GM19438 (cell line): ENCODE results near the gene MPND.

Experiments used
- ATAC-seq: cut with Tn5 transposase; IDR thresholded peaks from one replicate; pipeline ENCODE4 v1.9.1; 2021; ENCODE audit warnings: low read depth; ENCODE audit not compliant: unreplicated experiment

The MPND gene

DNA sequence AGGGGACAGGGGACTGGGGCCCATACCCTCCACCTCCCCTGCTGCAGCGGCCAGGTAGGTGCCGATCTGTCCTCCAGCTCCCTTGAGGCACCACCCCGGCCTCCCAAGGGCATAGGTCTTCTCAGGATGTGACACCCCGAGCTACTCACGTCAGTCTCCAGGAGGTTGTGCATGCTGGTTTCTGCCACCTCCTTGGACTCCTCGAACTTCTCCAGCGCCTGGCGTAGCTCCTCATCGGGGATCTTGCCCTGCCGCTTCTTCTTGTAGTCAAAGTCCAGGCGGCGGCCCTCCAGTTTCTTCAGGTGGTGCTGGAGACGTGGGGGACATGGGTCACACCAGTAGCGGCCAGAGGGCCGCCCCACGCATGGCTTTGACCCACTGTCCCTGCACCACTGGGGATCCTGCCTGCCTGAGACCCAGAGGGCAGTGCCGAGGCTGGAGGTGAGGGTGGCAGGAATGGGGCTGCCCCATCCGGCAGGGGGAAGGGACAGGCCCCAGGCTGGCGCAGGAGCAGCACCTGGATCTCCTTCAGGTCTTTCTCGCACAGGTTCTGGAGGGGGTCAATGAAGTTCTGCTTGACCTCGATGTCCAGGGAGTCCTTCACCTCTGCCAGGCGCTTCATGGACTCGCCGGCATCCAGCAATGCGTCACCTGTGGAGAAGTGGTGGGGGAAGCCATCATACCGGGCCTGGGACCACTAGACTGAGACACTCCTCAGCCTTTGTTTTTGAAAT is 20.4 kb downstream of the MPND start:
- ATAC-seq, result no peak

DNA sequence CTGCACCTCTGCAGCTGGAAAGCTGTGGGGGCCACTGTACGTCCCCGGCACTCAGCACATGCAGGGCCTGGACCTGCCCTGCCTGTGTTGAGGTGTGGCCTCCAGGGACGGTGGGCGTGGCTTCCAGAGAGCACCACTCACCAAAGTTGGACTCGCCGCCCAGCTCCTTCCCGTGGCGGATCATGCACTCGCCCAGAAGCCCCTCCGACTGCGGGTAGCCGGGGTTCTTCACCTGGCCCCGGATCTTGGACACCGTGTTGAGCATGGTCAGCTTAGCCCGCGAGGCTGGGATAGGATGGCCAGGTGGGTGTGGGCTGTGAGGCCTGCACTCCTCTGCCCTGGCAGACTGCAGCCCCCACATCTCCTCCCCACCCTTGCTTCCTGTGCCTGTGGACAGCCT is 22.0 kb downstream of the MPND start:
- no peak for ATAC-seq

DNA sequence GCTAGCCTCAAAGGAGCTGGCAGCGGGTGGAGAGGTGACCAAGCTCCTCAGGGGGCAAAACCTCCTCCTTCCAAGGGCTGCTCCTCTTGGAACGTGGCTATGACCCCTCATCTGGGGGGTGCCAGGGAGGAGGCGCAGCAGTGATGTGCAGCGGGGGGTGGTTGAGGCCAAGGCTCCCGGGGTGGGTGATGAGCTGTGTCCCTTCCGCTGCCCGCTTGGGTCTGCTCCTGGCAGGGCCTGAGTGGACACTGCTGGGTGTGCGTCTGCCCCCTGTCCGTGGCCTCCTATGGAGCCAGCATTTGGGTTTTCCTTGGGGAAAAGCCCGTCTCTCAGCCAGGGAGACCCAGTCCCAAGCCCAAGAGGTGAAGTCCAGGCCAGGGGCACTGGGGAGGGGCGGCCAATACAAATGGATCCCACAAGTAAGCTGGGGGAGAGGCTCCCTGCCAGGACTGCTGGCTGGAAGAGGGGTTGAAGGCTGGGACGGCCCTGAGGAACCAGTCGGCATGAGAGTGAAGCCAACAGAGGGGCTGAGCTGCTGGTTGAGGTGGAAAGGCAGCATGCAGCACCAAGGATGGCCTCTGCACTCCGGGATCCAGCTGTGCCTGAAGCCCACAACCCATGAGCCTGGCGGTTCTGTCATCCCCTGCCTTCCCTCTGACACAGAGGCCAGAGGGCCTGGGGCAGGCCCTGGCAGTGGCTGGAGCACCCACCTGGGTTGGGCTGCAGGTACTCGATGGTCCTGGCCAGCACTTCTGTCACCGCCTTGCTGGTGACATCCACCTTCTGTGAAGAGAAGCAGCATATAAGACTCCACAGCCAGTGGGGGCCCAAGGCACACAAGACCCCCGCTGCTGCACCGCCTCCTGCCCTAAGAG is 22.7 kb downstream of the MPND start:
- no peak for ATAC-seq

DNA sequence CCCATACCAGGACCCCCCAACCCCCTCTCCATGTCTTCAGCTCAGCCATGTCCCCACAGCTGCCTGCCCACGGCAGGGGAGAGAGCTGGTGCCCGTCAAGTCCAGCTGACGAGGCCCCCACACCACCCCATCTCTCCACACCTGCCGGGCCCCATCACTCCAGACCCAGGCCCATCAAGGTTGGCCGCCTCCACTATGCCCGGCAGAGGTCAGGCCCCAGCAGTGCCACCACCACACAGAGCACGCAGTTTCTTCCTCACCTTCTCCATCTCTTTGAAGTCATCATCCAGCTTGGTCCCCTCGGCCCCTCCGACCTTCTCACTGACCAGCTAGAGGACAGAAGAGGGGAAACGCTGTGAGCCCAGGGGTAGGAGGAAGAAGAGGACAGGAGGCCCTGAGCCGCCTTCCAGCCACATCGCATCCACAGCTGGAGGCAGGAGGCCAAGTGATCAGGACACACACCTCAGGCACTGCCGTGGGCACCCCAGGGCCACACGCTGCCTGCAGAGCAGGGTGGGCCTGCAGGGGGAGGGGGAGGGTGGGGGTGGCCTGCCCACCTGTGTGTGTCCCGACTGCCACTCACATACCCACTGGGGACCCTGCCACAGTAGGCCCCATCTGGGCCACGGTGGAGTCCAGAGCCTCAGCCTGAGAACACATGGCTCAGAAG is 23.4 kb downstream of the MPND start:
- ATAC-seq, result no peak

DNA sequence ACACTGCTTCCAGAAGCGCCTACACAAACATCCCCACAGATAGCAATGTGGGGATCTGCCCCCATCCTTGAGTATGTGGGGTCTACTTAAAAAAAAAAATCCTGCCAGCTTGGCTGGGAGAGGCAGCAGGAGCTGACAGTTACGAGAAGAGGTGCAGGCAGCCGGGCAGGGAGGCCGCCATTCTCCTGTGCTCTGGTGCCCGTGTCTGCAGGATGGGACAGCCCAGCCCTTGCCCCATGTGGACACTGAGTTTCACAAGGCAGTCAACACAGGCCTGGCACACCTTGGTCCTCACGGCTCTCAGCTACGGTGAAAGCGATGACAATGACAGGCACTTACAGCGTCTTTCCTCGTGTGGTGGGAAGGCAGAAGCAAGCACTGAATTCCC is 24.0 kb downstream of the MPND start:
- ATAC-seq, result no peak

DNA sequence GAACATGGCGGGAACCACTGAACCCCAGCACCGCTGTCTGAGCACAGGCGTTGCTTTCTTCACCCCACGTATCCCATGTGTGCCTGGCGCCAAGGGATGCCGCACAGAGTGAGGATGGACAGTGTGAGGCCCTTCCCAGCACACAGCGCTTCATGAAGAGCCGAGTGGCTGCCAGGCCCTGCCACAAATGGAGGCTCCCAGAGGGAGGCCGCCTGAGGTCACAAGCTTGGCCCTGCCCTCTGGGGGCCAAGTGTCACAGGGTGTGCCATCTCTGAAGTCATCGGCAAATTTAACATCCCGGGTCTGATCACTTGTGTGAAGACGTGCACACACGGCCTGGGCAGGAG is 24.4 kb downstream of the MPND start:
- ATAC-seq, result no peak

DNA sequence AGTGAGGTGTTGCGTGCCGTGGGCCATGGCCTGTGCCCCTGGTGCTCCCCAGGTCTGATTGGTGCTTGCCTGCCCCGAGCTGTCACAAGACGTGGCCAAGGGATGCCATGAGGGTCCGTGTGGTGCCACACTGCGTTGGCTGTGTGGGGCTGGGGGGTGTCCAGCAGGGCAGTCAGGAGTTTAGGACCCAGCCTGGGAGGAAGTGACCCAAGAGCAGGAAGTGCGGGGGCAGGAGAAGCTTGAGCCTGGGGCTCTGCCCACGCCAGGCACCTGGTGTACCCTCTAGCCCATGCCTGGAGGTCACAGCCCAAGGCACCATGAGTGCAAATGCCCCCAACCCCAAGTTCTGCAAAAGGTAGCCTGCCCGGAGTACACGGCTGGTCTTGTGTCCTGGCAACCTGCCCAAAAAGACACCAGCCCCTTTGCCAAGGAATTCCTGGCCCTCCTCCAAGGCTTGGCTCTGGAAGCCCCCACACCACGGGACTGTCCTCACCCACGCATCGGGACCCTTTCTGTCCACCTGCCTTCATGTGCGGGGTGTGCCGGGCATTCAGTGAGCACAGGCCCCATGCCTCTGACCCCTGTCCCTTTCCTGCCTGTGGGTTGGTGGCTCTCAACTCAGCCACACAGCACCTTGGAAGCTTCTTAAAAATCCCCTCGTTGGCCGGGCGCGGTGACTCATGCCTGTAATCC is 24.9 kb downstream of the MPND start:
- peak; percentile 7 for ATAC-seq

DNA sequence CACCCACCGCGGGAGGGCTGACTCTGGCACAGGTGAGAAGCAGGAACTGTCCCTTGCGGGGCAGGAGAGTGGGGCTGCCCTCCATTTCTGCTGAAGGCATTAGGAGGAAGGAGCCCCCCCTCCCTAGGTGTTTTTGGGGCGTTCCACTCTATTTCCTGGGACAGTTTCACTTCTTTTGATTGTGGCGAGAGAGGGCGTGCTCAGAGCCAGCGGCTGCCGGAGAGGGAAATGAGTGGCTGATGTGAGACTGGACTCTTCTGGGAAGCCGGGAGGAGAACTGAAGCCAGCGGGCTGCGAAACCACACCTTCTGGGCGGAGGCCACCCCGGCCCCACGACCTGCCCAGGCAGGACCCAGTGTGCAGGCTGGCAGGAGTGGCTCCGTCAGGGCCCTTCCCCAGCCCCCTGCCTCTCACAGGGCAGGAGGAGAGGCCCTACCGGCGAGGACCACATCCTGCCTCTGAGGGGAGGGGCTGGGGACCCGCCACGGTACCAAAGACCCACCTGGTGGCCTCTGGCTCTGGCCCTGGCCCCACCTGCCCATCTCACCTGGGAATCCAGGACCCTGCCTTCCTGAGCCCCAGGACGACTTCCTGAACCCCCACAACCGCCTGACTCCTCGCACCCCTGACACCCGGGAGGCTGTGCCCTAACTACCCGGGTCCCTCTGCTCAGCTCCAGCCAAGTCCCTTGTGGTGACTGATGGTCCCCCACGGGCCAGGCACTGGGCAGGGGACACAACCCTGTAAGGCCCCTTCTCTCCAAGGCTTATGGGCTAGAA is 25.9 kb downstream of the MPND start:
- ATAC-seq, result peak; percentile 60

DNA sequence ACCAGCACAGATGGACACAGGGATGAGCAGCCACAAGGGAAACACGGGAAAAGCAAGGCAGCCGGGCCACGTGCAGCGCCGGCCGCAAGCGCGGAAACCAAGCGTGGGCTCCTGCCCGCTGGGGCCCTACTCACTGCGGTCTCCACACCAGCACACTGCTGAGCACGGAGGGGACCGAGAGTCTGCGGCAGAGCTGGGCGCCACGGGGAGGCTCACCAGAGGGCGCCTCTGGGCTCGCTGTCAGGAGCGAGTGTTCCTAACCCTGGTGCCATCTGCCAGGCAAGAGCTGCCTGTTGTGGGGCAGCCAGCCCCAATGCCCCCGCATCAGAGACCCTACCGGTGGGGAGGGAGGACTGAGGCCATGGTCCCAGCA is 26.5 kb downstream of the MPND start:
- peak; percentile 38 for ATAC-seq

DNA sequence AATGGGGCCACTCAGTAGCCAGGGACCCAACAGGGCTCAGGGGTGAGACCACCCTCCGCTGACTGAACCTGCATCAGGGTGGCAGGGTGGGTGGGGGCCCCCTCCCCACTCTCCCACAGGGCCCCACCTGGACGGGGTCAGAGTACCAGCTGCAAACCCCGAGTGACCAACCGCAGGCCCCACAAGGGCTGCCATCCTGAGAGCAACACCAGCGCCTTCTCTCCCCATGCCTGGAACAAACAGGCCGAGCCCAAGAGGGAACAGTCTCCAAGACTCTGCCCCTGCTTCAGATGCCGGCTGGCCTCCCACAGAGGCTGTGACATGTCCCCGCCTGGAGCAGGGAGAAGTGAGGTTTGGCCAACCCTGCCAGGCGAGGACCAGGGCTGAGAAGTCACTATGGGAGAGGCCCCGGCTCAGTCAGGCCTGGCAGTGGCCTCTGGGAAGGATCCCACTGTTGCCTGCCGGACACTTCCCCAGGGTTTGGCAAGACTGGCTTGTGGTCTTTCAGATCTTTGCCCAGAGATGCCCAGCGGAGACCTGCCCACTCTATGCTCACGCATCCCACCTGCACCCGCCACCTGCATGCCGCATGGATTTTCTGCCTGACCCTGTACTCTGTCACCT is 27.2 kb downstream of the MPND start:
- ATAC-seq, result no peak

DNA sequence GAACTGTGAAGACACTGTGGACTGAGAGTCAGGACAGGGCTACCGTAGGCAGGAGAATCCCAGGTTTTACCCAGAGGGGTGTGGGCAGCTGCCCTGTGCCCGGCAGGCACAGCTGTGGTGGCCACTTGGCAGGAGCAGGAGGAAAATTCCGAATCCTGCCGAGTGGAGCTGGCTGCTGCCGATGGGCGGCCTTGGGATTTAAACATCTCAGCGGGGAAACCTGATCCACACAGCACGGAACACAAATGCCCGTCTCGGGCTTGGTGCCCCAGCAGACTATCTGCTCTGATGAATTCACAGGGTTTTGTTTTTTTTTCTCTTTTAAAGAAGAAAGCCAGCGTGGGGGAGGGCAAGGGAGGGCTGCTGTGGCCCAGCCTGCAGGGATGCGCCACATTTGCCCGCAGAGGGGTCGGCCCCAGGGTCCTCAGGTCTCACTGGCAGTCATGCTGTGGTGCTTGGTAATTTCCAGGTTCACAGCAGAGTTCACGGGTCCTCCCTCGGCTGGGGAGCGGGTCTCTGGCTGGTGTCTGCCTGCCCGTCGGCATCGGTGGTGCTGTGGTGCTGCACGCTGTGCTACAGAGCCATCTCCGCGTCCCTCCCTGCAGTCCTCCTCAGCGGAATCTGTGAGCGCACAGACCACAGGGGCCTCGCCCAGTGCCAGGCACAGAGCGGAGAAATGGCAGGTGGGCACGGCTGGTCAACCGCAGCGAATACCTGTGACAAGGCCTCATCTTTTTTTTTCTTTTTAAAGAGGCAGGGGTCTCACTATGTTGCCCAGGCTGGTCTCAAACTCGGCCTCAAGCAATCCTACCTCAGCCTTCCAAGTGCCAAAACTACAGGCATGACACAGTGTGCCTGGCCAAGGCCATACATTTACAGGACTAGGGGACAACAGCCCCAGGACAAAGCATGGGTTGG is 28.1 kb downstream of the MPND start:
- no peak for ATAC-seq

DNA sequence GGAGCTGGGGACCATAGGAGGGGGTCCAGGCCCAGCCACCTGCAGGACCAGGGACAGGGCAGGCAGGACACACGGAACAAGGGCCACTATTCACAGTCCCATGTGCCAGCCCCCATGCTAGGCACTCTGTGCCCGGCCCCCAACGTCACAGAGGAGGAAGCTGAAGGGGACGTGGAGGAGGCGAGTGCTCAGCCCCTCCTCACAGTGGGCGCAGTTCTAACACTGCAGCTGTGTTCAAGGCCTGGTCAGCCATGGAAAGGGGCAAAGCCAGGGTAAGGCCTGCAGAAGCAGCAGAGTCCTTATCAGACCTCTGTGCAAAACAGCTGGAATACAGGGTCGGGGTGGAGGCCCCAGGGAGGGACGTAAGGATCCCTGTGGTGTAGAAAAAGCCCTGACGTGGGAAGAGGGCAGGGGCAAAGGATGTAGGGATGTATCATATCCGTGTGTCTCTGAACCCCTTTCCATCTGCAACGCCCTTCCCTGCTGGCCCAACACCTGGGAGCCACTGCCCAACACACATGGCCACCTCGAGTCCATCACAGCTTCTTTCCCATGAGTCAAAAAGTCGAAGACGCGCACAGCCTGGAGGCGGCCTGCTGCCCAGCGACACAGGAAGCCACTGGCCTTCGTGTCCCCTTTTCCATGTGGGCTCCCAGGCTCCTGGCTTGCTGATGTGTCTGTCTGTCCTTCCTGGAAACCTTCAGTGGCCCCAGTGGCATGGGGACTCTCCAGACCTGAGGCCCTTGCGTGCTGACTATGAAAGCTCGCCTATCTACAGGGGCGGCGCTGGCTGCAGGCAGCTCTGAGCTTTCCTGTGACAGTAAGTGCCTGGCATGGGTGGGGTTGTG is 29.0 kb downstream of the MPND start:
- ATAC-seq, result no peak

DNA sequence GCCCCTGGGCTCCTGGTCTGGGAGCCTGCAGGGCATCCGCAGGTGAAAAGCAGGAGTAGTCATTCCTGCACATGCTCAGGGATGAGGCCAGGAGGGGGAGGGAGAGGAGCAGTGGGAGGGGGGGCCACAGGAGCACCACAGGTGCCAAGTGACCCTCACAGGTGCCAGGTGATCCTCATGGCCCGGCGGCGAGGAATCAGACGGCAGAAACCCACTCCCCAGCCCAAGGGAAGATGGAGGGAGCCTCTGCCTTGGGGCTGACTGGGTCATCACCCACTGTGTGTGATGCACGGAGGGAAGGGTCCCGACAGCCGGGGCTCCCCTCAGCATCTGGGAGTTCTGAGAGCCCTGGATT is 29.6 kb downstream of the MPND start:
- ATAC-seq, result no peak

DNA sequence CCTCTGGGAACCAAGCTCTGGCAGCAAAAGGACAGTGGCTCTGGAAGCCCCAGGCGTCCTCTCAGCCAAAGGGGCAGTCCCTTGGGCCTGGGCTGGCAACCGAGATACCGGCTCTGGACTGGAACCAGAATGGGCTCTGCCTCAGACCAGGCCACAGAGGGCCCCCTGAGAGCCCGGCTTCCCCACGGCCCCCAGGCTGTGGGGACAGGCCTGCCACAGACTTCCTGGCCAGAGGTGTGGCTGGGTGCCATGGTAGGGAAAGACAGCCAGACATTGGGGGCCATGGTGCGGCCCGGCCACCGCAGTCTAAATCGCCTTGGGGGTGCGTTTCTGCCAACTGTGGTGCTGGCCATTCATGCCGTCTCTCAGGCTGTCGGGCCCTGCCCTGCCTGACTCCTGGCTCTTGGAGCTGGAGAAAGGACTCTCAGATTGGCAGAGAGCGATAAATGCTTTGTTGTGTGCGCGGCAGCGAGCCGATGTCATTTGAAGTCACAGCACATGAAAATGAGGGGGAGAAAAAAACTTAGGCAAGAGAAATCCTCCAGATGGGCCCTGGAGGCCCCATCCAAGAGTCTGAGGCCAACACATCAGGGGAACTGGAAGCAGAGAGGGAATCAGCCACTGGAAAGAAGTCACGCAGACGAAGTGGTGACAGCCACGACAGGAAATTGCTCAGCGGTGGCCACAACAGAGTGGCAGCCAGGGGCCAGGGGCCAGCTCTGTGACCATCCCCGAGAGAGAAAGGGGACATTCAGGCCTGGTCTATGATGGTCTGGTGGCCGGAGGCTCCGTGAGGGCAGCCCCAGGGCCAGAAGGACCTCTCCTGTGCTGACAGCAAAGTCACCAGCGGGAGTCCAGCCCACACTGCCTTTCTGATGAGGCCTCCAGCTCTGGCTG is 30.5 kb downstream of the MPND start:
- no peak for ATAC-seq

DNA sequence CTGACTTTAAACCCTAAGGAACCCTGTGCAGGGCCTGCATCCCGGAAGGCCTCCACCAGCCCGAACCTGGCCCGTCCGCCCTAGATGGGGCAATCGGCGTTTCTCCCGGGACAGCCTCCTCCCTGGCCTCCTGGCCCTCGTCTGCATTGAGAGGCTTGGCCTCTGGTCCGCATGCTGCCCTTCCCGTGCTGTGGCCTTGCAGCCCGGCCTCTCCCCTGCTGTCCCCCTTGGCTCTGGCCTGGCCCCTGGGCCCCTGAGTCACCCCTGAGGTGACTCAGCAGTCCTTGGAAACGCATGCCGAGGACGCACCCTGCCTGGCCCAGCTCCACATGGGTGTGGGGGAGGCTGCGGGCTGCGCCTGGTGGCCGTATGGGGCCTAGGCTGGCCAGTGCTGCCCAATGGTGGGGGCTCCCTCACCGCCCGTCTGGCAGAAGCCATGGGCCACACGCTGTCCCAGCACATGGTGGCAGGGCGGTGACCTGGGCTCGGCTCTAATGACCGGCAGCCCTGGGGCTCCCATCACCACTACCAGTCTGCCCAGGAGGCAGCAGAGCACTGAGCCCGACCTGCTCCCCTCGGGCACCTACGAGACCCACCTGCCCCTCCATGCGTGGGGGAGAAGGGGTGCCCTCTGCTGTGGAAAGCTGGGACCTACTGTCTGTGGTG is 31.3 kb downstream of the MPND start:
- ATAC-seq, result no peak

DNA sequence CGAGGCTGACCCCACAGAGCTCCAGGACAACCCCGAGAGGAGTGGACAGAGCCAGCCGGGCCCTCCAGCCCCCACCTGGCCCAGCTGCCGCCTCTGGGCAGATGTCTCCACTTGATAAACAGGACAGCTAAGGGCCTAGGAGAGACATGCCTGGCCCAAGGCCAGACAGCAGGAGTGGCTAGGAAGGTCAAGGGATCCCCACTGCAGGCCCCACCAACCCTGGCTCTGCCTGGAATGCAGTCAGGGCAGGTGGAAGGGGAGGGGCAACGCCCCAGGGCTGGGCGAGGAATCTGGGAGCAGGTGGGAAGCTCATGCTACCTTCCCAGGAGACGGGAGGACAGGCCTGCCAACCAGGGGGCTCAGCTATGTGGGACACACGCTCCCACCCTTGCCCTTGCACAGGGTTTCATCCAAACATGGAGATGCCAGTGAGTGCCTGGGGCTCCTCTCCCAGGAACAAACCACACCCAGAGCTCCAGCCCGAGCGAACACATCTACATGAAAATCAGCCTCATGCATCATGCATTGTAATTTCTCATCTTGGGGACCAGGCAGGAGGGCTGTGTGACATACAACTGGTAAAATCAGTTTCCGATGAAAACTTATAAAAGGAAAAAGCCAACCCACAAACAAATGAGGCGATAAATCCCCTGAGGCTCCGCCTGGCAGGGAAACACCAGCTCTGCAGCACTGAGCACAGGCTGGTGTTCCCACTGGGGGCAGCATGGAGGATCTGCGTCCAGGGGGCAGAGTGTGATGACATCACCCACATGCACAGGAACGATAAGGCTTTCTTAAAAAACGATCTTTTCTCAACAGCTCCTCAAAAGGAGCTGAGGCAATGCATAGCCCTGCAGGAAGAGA is 32.0 kb downstream of the MPND start:
- no peak for ATAC-seq
